ENCODE measurements around the gene DYNLL1. TPM values are rescaled to one million over a fixed set of nuclear protein-coding genes. Genes with fewer than 3 reads are reported as not detected.
A peak's percentile ranks its signal among the peaks of the same experiment; 100 is the strongest.
"Not testable (repeated sequence)": the region's sequence is repeated elsewhere in the genome, so short reads cannot be mapped to it uniquely, and the experiment has no call there.

Gene DYNLL1
- total RNA-seq (2021) (546 and 617 TPM in 2 replicates), Bru-seq, nascent RNA (percentile 68 among the genes with signal in this experiment), BruChase-seq, experiment 1, labeled RNA remaining after a 2-hour chase (percentile 67 among the genes with signal in this experiment), BruChase-seq, experiment 2, labeled RNA remaining after a 6-hour chase (percentile 79 among the genes with signal in this experiment)
- long read RNA-seq, transcript DYNLL1-201 (3 exons, 720 nt): major isoform, 211 of 256 reads
- long read RNA-seq, transcript DYNLL1-202 (3 exons, 697 nt): minor isoform, 22 of 256 reads
- long read RNA-seq, transcript DYNLL1-207 (2 exons, 719 nt): minor isoform, 15 of 256 reads
- long read RNA-seq, partial matches to known transcripts: 0 of 256 reads
- long read RNA-seq, other reads (novel, unspliced or antisense): 5 of 256 reads

- TF ChIP-seq CTCF (conservative IDR thresholded peaks at IDR 0.05; ENCODE audit: low read depth, low read length) (no peak), EZH2 (IDR thresholded peaks at IDR 0.05; ENCODE audit: borderline replicate concordance, low read depth, low read length, poor library complexity, severe bottlenecking) (no peak)
- no TSS peak for BruUV-seq (replicated peaks)
- Histone ChIP-seq H3K36me3 (ENCODE audit: insufficient read depth, low read length, poor library complexity, severe bottlenecking) (peaks cover 28% of the 10 kb centered on the region), H3K4me1 (ENCODE audit: insufficient read depth, low read length, poor library complexity, severe bottlenecking) (peaks cover 17% of the 10 kb centered on the region), H3K27ac (ENCODE audit: low read depth, low read length, poor library complexity, severe bottlenecking) (peak within 1 kb of the TSS; percentile 83), H3K27me3 (replicated peaks; ENCODE audit: insufficient read depth, low read depth, low read length, poor library complexity) (no peaks in the 10 kb centered on the region), H3K4me3 (ENCODE audit: low read depth, low read length, poor library complexity, severe bottlenecking) (peak within 1 kb of the TSS; percentile 93), H3K9me3 (ENCODE audit: low read depth, low read length, poor library complexity, severe bottlenecking) (no peaks in the 10 kb centered on the region)
- DNase-seq (ENCODE audit: low spot score): peak; percentile 97
- POLR2A ChIA-PET (ENCODE audit: low non-redundant PET): interaction anchor here (0.6 to 0.7 kb wide), 3 partner anchors 183 to 884 kb away, joined by 4 to 6 read pairs (median 5); no protein-coding TSS in a partner anchor
- CTCF ChIA-PET: no interaction called here
- intact Hi-C loops (cut with micrococcal nuclease; ENCODE audit: unreplicated experiment): loop anchor here (2.0 kb wide), 1 partner anchor 27 kb away; the partner anchor contains the start of gene SRSF9
Observed at GRCh38 chr12:120495731-120496412, at the start of gene DYNLL1. Gene DYNLL1, plus strand, starts transcription at chr12:120496113. Its CDS starts 309 bp downstream, at chr12:120496422.

GRCh38 chr12:120446844-120447178 is 49.1 kb upstream of the DYNLL1 start:
- intact Hi-C loops (cut with micrococcal nuclease; ENCODE audit: unreplicated experiment); H3K9me3 ChIP-seq (ENCODE audit: low read depth, low read length, poor library complexity, severe bottlenecking); H3K4me1 ChIP-seq (ENCODE audit: insufficient read depth, low read length, poor library complexity, severe bottlenecking); H3K27me3 ChIP-seq (replicated peaks; ENCODE audit: insufficient read depth, low read depth, low read length, poor library complexity); POLR2A ChIA-PET (ENCODE audit: low non-redundant PET); CTCF ChIA-PET; DNase-seq (ENCODE audit: low spot score): not testable (repeated sequence)
- peak overlapping the region; percentile 100 for H3K4me3 ChIP-seq (ENCODE audit: low read depth, low read length, poor library complexity, severe bottlenecking)
- peaks cover 41% of the 10 kb centered on the region for H3K36me3 ChIP-seq (ENCODE audit: insufficient read depth, low read length, poor library complexity, severe bottlenecking)
- H3K27ac ChIP-seq (ENCODE audit: low read depth, low read length, poor library complexity, severe bottlenecking): peak overlapping the region; percentile 97
- BruUV-seq (replicated peaks): TSS peak; percentile 76

- CTCF ChIA-PET: no interaction called here
- no TSS peak for BruUV-seq (replicated peaks)
- intact Hi-C loops (cut with micrococcal nuclease; ENCODE audit: unreplicated experiment): no loop called here
- TF ChIP-seq EZH2 (IDR thresholded peaks at IDR 0.05; ENCODE audit: borderline replicate concordance, low read depth, low read length, poor library complexity, severe bottlenecking) (no peak), CTCF (conservative IDR thresholded peaks at IDR 0.05; ENCODE audit: low read depth, low read length) (no peak)
- Histone ChIP-seq H3K9me3 (ENCODE audit: low read depth, low read length, poor library complexity, severe bottlenecking) (no peaks in the 10 kb centered on the region), H3K4me1 (ENCODE audit: insufficient read depth, low read length, poor library complexity, severe bottlenecking) (peaks cover 6% of the 10 kb centered on the region), H3K36me3 (ENCODE audit: insufficient read depth, low read length, poor library complexity, severe bottlenecking) (peaks cover 39% of the 10 kb centered on the region), H3K27me3 (replicated peaks; ENCODE audit: insufficient read depth, low read depth, low read length, poor library complexity) (no peaks in the 10 kb centered on the region), H3K4me3 (ENCODE audit: low read depth, low read length, poor library complexity, severe bottlenecking) (no peak overlapping the region), H3K27ac (ENCODE audit: low read depth, low read length, poor library complexity, severe bottlenecking) (no peak overlapping the region)
- POLR2A ChIA-PET (ENCODE audit: low non-redundant PET): no interaction called here
- no peak for DNase-seq (ENCODE audit: low spot score)
Observed at GRCh38 chr12:120447992-120448391, 47.9 kb upstream of the DYNLL1 start.

GRCh38 chr12:120452524-120452923 is 43.4 kb upstream of the DYNLL1 start:
- DNase-seq (ENCODE audit: low spot score); POLR2A ChIA-PET (ENCODE audit: low non-redundant PET); H3K4me3 ChIP-seq (ENCODE audit: low read depth, low read length, poor library complexity, severe bottlenecking); BruUV-seq (replicated peaks); intact Hi-C loops (cut with micrococcal nuclease; ENCODE audit: unreplicated experiment); H3K4me1 ChIP-seq (ENCODE audit: insufficient read depth, low read length, poor library complexity, severe bottlenecking); H3K27ac ChIP-seq (ENCODE audit: low read depth, low read length, poor library complexity, severe bottlenecking); H3K27me3 ChIP-seq (replicated peaks; ENCODE audit: insufficient read depth, low read depth, low read length, poor library complexity); H3K9me3 ChIP-seq (ENCODE audit: low read depth, low read length, poor library complexity, severe bottlenecking): not testable (repeated sequence)
- H3K36me3 ChIP-seq (ENCODE audit: insufficient read depth, low read length, poor library complexity, severe bottlenecking): peaks cover 57% of the 10 kb centered on the region
- CTCF ChIA-PET: interaction anchor here (0.6 kb wide), 1 partner anchor 483 kb away, joined by 10 read pairs; no protein-coding TSS in a partner anchor
